Islet precursor cell (in vitro differentiated cells): ENCODE measurements around the gene SMPD1.

Source experiments
- DNase-seq: peaks from one replicate; pipeline ENCODE4 v3.0.0-alpha.2; 2018

The SMPD1 gene

DNA sequence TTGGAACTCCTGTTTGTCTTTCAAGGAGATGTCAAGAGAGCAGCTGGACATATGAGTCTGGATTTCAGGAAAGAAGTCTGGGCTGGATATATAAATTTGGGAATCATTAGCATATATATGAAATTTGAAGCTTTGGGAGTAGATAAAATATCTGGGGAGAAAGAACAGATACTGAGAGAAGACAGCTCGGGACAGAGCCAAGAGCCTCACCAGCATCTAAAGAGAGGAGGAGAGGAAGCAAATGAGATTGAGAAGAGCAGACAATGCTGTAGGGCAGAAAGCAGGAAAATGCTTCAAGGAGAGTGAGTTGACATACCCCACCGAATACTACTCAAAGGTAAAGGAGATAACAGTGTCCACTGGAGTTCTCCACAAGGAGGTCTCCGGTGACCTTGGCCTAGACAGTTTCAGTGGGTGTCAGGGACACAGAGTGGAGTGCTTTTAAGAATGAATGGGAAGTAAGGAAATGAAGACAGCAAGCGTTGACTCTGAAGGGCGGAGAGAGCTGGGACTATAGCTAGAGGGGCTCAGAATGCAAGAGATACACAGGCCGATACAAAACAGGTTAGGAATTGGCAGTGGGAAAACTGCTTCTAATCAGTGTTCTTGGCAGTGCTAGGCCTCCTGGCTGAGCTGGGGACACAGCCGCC lies 27.8 kb downstream of the SMPD1 start:
- no peak for DNase-seq

DNA sequence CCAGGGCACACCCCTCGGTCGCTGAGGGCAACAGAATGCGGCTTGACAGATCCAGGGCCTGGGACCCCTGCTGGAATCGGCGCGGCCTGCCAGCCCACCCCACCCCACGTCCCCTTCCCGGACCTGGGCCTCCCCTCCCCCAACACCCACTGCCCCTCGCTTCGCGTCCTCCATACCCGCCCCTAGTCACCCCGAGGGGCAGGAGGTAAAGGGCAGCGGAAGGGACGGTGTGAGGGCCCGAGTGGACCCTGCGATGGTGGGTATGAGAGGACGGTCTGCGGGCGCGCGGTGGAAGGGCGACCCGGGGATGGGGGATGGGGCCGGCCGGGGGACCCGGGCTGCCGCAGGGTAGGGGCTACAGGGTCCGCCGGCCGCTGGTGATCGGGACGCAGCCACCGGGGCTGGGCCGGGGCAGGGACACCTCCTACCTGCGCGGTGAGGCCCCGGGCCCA lies 28.3 kb downstream of the SMPD1 start:
- DNase-seq: no peak

DNA sequence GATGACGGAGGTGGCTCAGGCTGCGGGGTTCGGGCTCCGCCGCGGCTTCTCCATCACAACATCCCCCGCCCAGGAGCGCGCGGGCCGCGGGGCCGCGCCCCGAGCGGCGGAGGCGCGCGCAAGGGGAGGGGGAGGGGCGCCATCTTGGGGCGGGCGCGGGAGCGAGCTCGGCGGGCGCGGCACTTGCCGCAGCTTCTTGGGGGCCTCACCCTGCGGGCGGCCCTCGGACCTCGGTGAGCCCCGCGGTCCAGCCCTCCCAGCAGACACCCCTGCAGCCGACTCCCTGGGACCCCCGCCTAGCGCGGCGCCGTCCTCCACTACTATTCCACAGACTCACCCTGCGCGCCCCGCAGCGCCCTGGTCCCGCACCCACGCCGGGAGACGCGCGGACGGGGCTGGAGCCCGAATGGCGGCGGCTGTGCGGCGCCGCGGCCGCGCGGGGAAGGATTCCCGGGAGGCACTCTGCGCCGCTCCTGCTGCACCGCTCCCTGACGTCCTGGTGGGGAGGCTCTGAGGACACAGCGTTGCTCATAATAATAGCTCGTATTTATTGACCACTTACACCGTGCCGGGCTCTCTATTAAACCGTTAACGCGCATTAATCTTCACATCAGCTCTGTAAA lies 28.8 kb downstream of the SMPD1 start, which contains the start of gene APBB1:
Gene APBB1 (minus strand): TSS at position 86 of the 623 bp plus-strand sequence. CDS start 7,747 bp downstream, outside the sequence.
- DNase-seq: no peak

DNA sequence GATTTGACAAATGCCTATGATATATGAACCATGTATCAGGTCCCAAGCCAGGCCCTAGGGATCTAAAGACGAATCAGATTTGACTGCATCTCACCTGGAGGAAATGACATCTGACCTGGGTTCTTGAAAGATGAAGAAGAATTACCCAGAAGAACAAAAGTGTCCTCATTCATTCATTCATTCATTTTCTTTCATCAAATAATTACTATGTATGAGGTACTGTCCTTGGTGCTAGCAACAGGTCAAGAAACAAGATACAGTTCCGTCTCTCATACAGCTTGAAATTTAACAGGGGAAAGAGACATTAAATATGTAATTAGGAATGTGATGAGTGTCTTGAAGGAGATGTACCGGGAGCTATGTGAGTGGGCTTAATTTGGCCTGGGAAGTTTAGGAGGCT lies 30.4 kb downstream of the SMPD1 start:
- DNase-seq: no peak

DNA sequence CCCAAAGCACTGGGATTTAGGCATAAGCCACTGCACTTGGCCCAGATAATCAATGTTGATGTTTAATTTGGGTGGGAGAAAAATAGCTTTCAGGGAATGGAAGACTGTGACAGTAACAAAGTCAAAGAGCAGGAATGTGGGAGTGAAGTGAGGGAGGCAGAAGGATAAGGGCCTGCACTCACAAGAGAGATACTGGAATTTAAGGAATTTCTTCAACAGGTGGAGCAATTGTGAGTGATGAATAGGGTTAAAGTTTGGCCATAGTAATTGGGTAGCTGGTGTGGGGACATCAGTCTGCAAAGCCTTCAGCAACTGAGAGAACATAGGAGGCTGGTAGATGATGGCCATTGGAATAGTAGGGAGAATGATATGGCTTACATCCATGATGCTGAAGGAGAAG lies 37.2 kb downstream of the SMPD1 start:
- DNase-seq: no peak

DNA sequence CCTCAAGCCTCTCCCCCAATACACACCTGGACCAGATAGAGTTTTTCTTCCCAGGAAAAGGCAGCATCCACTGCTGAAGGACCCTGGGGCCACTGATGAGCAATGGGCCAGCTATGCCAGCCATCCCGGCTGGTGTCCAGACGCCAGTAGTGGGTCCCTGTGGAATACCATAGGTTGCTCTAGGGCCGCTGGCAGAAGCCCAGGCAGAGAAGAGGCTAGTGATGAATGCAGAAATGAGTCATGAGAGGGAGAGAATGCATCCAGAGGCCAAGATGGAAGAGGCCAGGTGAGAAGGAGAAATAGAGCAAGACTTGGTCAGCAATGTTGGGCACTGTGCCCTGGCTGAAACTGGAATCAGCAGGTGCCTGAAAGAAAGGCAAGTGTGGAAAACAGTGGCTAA lies 41.6 kb downstream of the SMPD1 start:
- peak; percentile 94 for DNase-seq

DNA sequence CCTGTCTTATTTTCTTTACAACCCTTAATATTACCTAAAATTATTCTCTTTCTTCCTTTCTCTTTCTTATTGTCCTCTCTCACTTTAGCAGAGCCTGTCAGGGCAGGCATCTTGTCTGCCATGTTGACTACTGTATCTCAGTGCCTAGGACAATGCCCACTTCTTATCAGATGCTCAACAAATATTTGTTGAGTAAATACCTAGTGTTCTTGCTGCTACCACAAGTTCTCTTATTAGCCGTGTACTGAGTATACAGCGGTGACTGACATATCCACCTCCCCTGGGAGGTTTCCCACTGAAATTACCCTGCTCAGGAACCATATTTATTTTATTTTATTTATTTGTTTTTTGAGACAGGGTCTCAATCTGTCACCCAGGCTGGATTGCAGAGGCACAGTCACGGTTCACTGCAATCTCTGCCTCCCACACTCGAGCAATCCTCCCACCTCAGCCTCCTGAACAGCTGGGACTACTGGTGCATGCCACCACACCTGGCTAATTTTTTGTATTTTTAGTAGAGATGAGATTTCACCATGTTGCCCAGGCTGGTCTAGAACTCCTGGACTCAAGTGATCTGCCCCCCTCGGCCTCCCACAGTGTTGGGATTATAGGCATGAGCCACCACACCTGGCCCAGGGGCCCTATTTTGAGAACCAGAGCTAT lies 43.9 kb downstream of the SMPD1 start:
- DNase-seq: no peak

DNA sequence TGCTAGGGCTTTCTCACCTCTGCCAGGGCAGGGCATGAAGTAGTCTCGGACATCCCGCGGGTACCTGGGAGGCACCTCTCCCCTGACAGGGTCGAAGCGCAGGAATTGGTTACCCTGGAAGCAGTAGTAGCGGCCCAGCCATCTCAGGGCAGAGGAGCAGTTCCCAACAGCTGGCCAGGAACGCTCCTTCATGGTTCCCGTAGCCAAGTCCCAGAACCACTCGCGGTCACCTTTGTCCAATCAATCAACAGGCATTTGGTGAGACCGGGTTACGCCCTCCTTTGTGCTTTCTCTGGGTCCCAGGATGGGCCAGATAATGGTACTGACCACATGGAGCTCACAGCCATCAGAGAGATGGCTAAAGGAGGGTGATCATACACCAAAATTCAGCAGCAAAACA lies 47.1 kb downstream of the SMPD1 start:
- no peak for DNase-seq

DNA sequence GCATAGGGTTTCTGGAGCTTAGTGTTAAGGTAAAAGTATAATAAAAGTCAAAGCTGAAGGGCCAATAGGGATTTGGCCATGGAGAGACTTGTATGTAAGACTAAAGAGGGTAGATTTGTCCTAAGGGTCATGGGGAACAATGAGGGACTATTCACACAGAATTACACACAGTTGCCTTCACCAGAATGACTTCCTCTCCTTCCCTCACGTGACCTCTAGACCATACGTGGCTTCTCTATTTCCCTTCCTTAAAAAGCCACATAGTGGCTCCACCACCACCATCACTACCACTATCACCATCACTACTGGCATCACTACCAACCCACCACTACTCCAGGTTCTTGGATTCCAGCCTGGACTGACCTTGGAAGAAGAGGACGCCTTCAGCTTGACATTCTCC lies 47.7 kb downstream of the SMPD1 start:
- DNase-seq: no peak

DNA sequence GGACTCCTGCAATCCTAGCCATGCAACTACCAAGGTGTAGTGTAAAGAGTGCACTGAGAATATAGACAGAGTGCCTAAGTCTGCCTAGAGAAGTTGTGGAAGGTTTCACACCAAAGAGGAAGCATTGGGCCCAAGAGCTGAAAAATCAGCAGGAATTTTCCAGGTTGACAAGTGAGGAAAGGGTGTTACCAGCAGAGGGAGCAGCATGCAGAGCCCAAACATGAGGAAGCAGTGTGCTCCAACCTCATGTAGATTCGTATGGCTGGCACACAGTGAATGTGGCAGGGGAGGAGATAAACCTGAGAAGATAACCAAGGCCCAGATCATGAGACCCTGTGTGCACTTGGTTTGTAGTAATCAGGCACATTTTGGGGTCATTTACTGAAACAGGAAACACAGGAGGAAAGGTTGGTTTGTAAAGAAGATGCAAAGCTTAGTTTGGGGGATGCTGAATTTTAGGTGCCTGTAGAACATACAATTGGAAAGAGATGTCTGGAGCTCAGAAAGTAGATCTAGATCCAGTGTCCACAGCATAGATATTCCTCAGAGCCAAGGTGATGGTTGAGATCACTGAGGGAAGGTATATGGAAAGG lies 48.8 kb downstream of the SMPD1 start:
- DNase-seq: peak; percentile 73

DNA sequence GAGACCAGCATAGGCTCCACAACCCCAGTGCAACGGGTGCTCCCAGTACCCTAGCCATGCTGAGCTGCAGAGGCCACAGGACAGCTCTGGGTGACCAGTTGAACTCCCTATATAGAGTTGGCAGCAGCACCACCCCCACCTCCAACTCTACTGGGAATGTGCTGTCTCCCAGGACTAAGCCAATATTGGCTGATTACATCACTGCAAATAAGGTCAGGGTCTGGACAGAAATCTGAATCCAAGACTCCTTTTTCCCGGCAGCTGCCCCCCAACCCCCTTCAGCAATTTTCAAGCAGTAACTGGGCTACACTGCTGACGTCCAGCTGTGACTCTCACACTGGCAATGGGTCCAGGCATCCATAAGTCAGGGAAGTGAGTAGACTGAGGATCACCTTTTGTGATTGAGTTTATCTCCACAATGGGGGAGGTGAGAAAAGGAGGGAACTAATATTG lies 50.7 kb downstream of the SMPD1 start, which contains the start of gene HPX:
Gene HPX (minus strand): TSS at position 82 of the 453 bp plus-strand sequence. CDS start 24 bp downstream, at position 58.
- no peak for DNase-seq

DNA sequence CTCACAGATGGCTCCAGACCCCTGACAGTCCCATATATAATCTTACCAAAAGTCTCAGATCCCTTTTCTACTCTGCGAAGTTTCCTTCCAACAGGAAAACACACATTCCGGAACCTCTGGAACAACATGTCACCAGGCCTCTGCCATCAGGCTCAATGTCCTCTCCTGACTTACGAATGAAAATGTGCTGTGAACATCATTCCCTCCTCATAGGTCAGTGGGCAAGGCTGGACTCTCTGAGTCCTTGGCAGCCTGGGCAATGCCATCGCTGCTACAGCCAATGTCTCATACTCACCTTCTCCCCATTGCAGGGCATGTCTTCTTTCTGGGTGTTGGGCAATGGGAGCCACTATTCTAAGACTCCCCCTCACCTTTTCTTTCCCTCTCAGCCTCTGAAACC lies 52.2 kb downstream of the SMPD1 start:
- DNase-seq: no peak

DNA sequence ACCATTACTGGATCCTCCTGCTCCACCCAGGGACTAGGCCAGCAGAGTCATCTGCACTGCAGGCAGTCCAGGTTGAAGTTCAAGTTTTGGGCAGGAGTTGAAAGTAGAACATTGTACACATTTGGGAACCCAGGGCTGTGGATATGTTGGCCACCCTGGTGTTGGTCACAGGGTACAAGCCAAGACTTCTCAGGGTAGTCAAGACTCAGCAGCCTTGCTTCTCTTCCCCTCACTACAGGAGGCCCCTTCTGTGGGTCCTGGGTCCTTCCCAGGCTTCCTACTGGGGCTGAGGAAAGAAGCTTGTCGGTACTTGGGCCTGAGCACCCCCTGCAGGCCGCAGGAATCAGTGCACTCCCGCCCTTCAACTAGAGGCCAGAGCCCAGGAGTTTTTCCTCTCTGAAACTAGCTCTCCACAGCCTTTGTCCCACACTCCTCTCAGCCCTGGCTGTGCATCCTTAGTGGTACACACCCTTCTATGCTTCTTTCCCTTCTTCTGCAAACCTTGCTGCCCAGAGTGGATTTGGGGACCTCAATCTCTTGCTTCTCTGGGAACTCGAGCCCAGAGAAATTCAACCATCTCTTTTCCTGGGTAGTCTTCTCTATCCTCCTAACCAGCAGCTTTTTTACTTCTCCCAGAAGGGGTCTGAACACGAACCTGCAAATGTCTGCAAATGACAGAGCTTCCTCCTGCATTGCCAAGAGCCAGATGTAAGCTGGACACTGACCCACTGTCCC lies 53.2 kb downstream of the SMPD1 start:
- DNase-seq: peak; percentile 75
